H1 (cell line): ENCODE data around the gene CDC42EP5. TPM values are rescaled to one million over a fixed set of nuclear protein-coding genes. Genes with fewer than 3 reads are reported as not detected.

ENCODE experiments used
- CTCF ChIA-PET: fragments of 300-600 bp; sonication (Branson Sonifier 250); formaldehyde crosslinking; loops from one replicate; lab custom pipeline; 2021; ENCODE audit not compliant: partially characterized antibody; lab: Charles Lee
- POLR2A ChIA-PET: fragments of 300-600 bp; sonication (Branson Sonifier 250); formaldehyde crosslinking; loops from one replicate; lab custom pipeline; 2021; ENCODE audit warnings: inconsistent platforms; ENCODE audit not compliant: partially characterized antibody; lab: Charles Lee
- DNase-seq, 2 experiments: peaks; one replicate each; pipeline versions ENCODE4 v3.0.0 to v3.0.0-alpha.2; 2010 to 2022; ENCODE audit warnings: low spot score in 2 of 2, low read depth in 1 of 2, mixed read lengths in 1 of 2
- FAIRE-seq: peaks from 2 replicates; lab custom pipeline; 2011; peaks lifted over from hg19 to GRCh38; lab: Jason Lieb, UNC
- H2AFZ ChIP-seq: 2 replicates; pipeline ENCODE4 v1.8.1; 2012; ENCODE audit warnings: low read length, inconsistent platforms
- H2AK5ac ChIP-seq: 2 replicates; pipeline ENCODE4 v1.6.1; 2013; ENCODE audit warnings: low read depth, low read length
- H2BK120ac ChIP-seq: replicated peaks from 2 replicates; pipeline ENCODE3; 2013; ENCODE audit warnings: low read depth, low read length, inconsistent platforms
- H2BK12ac ChIP-seq: 2 replicates; pipeline ENCODE4 v1.6.1; 2013; ENCODE audit warnings: low read depth, low read length
- H2BK15ac ChIP-seq: 2 replicates; pipeline ENCODE4 v1.6.1; 2013; ENCODE audit warnings: low read length
- H2BK20ac ChIP-seq: 2 replicates; pipeline ENCODE4 v1.6.1; 2013; ENCODE audit warnings: low read length
- H2BK5ac ChIP-seq: 2 replicates; pipeline ENCODE4 v1.6.1; 2013; ENCODE audit warnings: low read depth, low read length
- H3K14ac ChIP-seq: 2 replicates; pipeline ENCODE4 v1.6.1; 2013; ENCODE audit warnings: inconsistent platforms; ENCODE audit not compliant: insufficient read length
- H3K18ac ChIP-seq: 2 replicates; pipeline ENCODE4 v1.6.1; 2013; ENCODE audit warnings: low read length; ENCODE audit errors: extremely low read depth
- H3K23ac ChIP-seq: 2 replicates; pipeline ENCODE4 v1.6.1; 2013; ENCODE audit warnings: inconsistent platforms; ENCODE audit not compliant: insufficient read length
- H3K23me2 ChIP-seq: 2 replicates; pipeline ENCODE4 v1.6.1; 2013; ENCODE audit warnings: low read depth, low read length
- H3K27ac ChIP-seq: 2 replicates; pipeline ENCODE4 v1.6.1; 2011; ENCODE audit warnings: low read depth, low read length, inconsistent platforms
- H3K27me3 ChIP-seq, 4 experiments: replicated peaks in 1 of 4; 1 replicate in 1 of 4; 2 replicates in 3 of 4; pipeline versions ENCODE4 v1.6.1 to v1.8.1; 2011 to 2013; ENCODE audit warnings: low read length in 3 of 4, mild to moderate bottlenecking in 3 of 4, inconsistent platforms in 2 of 4, mixed read lengths in 2 of 4, moderate library complexity in 1 of 4; ENCODE audit not compliant: control insufficient read depth in 3 of 4, insufficient read depth in 3 of 4; ENCODE audit errors: extremely low read depth in 1 of 4
- H3K36me3 ChIP-seq, 4 experiments: 2 replicates each; pipeline versions ENCODE4 v1.6.1 to v1.8.1; 2011 to 2013; ENCODE audit warnings: mild to moderate bottlenecking in 4 of 4, low read length in 3 of 4, moderate library complexity in 2 of 4, control low read depth in 1 of 4, inconsistent platforms in 1 of 4; ENCODE audit not compliant: insufficient read depth in 4 of 4, control insufficient read depth in 2 of 4
- H3K4ac ChIP-seq: replicated peaks from 2 replicates; pipeline ENCODE3; 2013; ENCODE audit warnings: low read length, low read depth, mixed read lengths, inconsistent platforms; ENCODE audit not compliant: insufficient read length
- H3K4me1 ChIP-seq, 4 experiments: replicated peaks in 1 of 4; 1 replicate in 1 of 4; 2 replicates in 3 of 4; pipeline versions ENCODE4 v1.6.1 to v1.8.1; 2011 to 2013; ENCODE audit warnings: low read length in 3 of 4, inconsistent platforms in 2 of 4, mixed read lengths in 1 of 4; ENCODE audit not compliant: insufficient read depth in 4 of 4, control insufficient read depth in 3 of 4
- H3K4me2 ChIP-seq, 2 experiments: 2 replicates each; pipeline versions ENCODE4 v1.6.1 to v1.8.1; 2011 to 2013; ENCODE audit warnings: low read depth in 2 of 2, low read length in 2 of 2, control low read depth in 1 of 2, inconsistent platforms in 1 of 2, mild to moderate bottlenecking in 1 of 2; ENCODE audit not compliant: insufficient read depth in 1 of 2
- H3K4me3 ChIP-seq, 4 experiments: fragments of 200-600, 300-600 bp in 1 of 4; sonication (generic), shearing (Covaris generic), sonication (Bioruptor Twin) in 1 of 4; 2 replicates each; pipeline versions ENCODE4 v1.5.1 to v1.8.1; 2011 to 2016; ENCODE audit warnings: low read length in 4 of 4, low read depth in 3 of 4, control low read depth in 2 of 4, inconsistent platforms in 2 of 4, mild to moderate bottlenecking in 2 of 4, mixed read lengths in 1 of 4, moderate library complexity in 1 of 4; ENCODE audit not compliant: insufficient read depth in 2 of 4; ENCODE audit errors: extremely low read depth in 1 of 4
- H3K56ac ChIP-seq: replicated peaks from 2 replicates; pipeline ENCODE3; 2013; ENCODE audit warnings: low read depth, mild to moderate bottlenecking, mixed read lengths, low read length, inconsistent platforms; ENCODE audit not compliant: insufficient read length
- H3K79me1 ChIP-seq: 2 replicates; pipeline ENCODE4 v1.6.1; 2013; ENCODE audit warnings: low read depth, low read length, control low read depth
- H3K79me2 ChIP-seq, 2 experiments: 2 replicates each; pipeline versions ENCODE4 v1.6.1 to v1.8.1; 2012 to 2013; ENCODE audit warnings: low read length in 2 of 2, mild to moderate bottlenecking in 2 of 2, inconsistent platforms in 1 of 2; ENCODE audit not compliant: insufficient read depth in 2 of 2, control insufficient read depth in 1 of 2
- H3K9ac ChIP-seq, 4 experiments: replicated peaks in 1 of 4; 1 replicate in 1 of 4; 2 replicates in 3 of 4; pipeline versions ENCODE4 v1.6.1 to v1.8.1; 2011 to 2013; ENCODE audit warnings: low read depth in 3 of 4, low read length in 3 of 4, control low read depth in 2 of 4, mild to moderate bottlenecking in 2 of 4, moderate library complexity in 2 of 4, inconsistent platforms in 1 of 4; ENCODE audit errors: extremely low read depth in 1 of 4
- H3K9me3 ChIP-seq, 2 experiments: 2 replicates each; pipeline versions ENCODE4 v1.6.1 to v1.8.1; 2012 to 2013; ENCODE audit warnings: mild to moderate bottlenecking in 2 of 2, moderate library complexity in 2 of 2, control low read depth in 1 of 2, inconsistent platforms in 1 of 2, low read depth in 1 of 2, low read length in 1 of 2, mixed read lengths in 1 of 2; ENCODE audit not compliant: insufficient read depth in 2 of 2
- H4K20me1 ChIP-seq, 2 experiments: replicated peaks in 1 of 2; 2 replicates each; pipeline versions ENCODE3 to v1.8.1; 2011 to 2013; ENCODE audit warnings: inconsistent platforms in 2 of 2, low read length in 2 of 2, mild to moderate bottlenecking in 1 of 2; ENCODE audit not compliant: insufficient read depth in 2 of 2, control insufficient read depth in 1 of 2
- H4K5ac ChIP-seq: 2 replicates; pipeline ENCODE4 v1.6.1; 2013; ENCODE audit warnings: low read length, low read depth, mixed read lengths, inconsistent platforms; ENCODE audit not compliant: insufficient read length
- H4K8ac ChIP-seq: 2 replicates; pipeline ENCODE4 v1.8.0; 2013; ENCODE audit warnings: mild to moderate bottlenecking, moderate library complexity, low read length, inconsistent platforms; ENCODE audit not compliant: insufficient read depth; ENCODE audit errors: extremely low read depth
- H4K91ac ChIP-seq: replicated peaks from 2 replicates; pipeline ENCODE3; 2013; ENCODE audit warnings: low read length, mixed read lengths, inconsistent platforms; ENCODE audit not compliant: insufficient read length
- CREB1 ChIP-seq: IDR thresholded peaks from 2 replicates; pipeline ENCODE4 v1.6.1; 2012; ENCODE audit warnings: inconsistent platforms
- CTCF ChIP-seq, 3 experiments: IDR thresholded peaks; 1 replicate in 2 of 3; 2 replicates in 1 of 3; pipeline versions ENCODE4 v1.5.1 to v1.6.1; 2011; ENCODE audit warnings: low read length in 3 of 3, mild to moderate bottlenecking in 3 of 3, inconsistent platforms in 2 of 3, low read depth in 1 of 3, moderate library complexity in 1 of 3; ENCODE audit not compliant: insufficient read depth in 1 of 3; ENCODE audit errors: control extremely low read depth in 1 of 3
- E2F6 ChIP-seq: IDR thresholded peaks from 2 replicates; pipeline ENCODE4 v1.6.1; 2012; ENCODE audit warnings: inconsistent platforms
- KDM1A ChIP-seq: fragments of 200-600, 300-600 bp; sonication (generic); IDR thresholded peaks from 2 replicates; pipeline ENCODE4 v1.7.1; 2016; ENCODE audit warnings: mild to moderate bottlenecking, low read length, borderline replicate concordance
- SP4 ChIP-seq: IDR thresholded peaks from 2 replicates; pipeline ENCODE4 v1.6.1; 2012; ENCODE audit warnings: low read length, inconsistent platforms
- TAF1 ChIP-seq: IDR thresholded peaks from 2 replicates; pipeline ENCODE4 v1.6.1; 2011; ENCODE audit warnings: mild to moderate bottlenecking, low read depth, low read length
- WGBS, 2 experiments: shearing (Covaris generic) in 1 of 2; methylation state at CpG; one replicate each; pipeline versions ENCODE4 v1.1.6 to v1.1.7; 2013 to 2015; ENCODE audit warnings: low lambda C conversion rate in 2 of 2, mixed read lengths in 2 of 2, inconsistent platforms in 1 of 2, low coverage in 1 of 2, missing lambda C conversion rate in 1 of 2; ENCODE audit not compliant: insufficient replicate concordance in 2 of 2, insufficient coverage in 1 of 2, insufficient read length in 1 of 2; ENCODE audit errors: extremely low coverage in 1 of 2, missing lambda C conversion rate in 1 of 2; 5-methylcytosine and 5-hydroxymethylcytosine counted together
- polyA plus RNA-seq, 7 experiments: library from polyadenylated mRNA; depleted of rRNA in 3 of 7; stranded (reverse) in 5 of 7; unstranded in 2 of 7; fragments of >200 nt in 5 of 7; fragments of 200-250 nt in 2 of 7; gene quantifications; 1 replicate in 5 of 7; 2 replicates in 1 of 7; 4 replicates in 1 of 7; pipeline versions ENCODE4 v1.2.1 to v1.2.3, GENCODE V29; 2011 to 2013; ENCODE audit warnings: missing spikeins in 2 of 7, mixed read lengths in 2 of 7
- total RNA-seq: library from RNA; stranded (reverse); fragmentation: NEBNext Ultra II Directional; extraction: Animal tissue kit (Norgen Biotek cat#: 25700); gene quantifications from 2 replicates; pipeline ENCODE4 v1.2.1, GENCODE V29; 2021
- TF ChIP-seq, protein P1 (sequence below): IDR thresholded peaks from 2 replicates; pipeline ENCODE4 v1.6.1; 2011; ENCODE audit warnings: low read depth, mild to moderate bottlenecking, low read length; ENCODE audit not compliant: insufficient read depth

The CDC42EP5 gene
- total and polyA plus RNA-seq, 2 of the 8 experiments (the other 6 are each of a cell fraction or from before 2014, with no cell fraction given): 1.8 to 2.1 TPM

- Histone ChIP-seq H2AK5ac (no peak overlapping the region), H3K18ac (no peak overlapping the region), H3K27me3 (peaks cover 0 to 3% (median 1%) of the 10 kb centered on the region in 4 experiments; a peak in 2 of 7 replicates), H3K14ac (no peak overlapping the region), H3K4me1 (peaks cover 15 to 35% (median 21%) of the 10 kb centered on the region in 4 experiments), H4K5ac (no peak overlapping the region), H3K4me3 (no peak overlapping the region), H2BK20ac (no peak overlapping the region), H3K27ac (no peak overlapping the region), H2BK12ac (no peak overlapping the region), H3K23me2 (peaks cover 3% of the 10 kb centered on the region; the same call in 1 of the 2 replicates), H3K79me2 (no peaks in the 10 kb centered on the region), H2BK15ac (no peak overlapping the region), H3K36me3 (peaks cover 2 to 20% (median 3%) of the 10 kb centered on the region in 4 experiments; a peak in 7 of 8 replicates), H3K4me2 (no peak overlapping the region), H2BK120ac (no peak overlapping the region), H4K91ac (no peak overlapping the region), H2AFZ (no peak overlapping the region), H3K56ac (no peak overlapping the region), H3K9ac (no peak overlapping the region), H3K4ac (no peak overlapping the region), H4K20me1 (peaks cover 0 to 7% of the 10 kb centered on the region in 2 experiments), H4K8ac (no peak overlapping the region; the same call in 1 of the 2 replicates), H2BK5ac (no peak overlapping the region), H3K23ac (no peak overlapping the region), H3K9me3 (no peaks in the 10 kb centered on the region), H3K79me1 (peaks cover 5% of the 10 kb centered on the region; the same call in 1 of the 2 replicates)
- DNase-seq: no peak
- FAIRE-seq: no peak
- 94% methylated on average over 14 of the region's 14 CpGs; no CpG with 5 or more reads in 1 of the 2 experiments for whole genome bisulfite sequencing, 2 experiments
- no peak for TF ChIP-seq SP4
- TF ChIP-seq KDM1A: no peak
- TF ChIP-seq CTCF (IDR thresholded peaks at IDR 0.05; ENCODE audit: control extremely low read depth in 1 of 3, insufficient read depth in 1 of 3, low read depth in 1 of 3, low read length in 3 of 3): no peak
- TF ChIP-seq TAF1: no peak
- TF ChIP-seq CREB1: no peak
- no peak for TF ChIP-seq E2F6
- TF ChIP-seq, protein P1, sequence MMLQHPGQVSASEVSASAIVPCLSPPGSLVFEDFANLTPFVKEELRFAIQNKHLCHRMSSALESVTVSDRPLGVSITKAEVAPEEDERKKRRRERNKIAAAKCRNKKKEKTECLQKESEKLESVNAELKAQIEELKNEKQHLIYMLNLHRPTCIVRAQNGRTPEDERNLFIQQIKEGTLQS: no peak
- ChIA-PET POLR2A (interaction anchor here (1.2 to 1.7 kb wide), 3 partner anchors 12 to 97 kb away, joined by 3 to 6 read pairs (median 3); no protein-coding TSS in a partner anchor), CTCF (interaction anchor here (1.4 to 7.2 kb wide), 4 partner anchors 9 to 1247 kb away, joined by 3 to 39 read pairs (median 14); partner anchors contain the start of gene TTYH1)
These were observed 48.9 kb downstream of the CDC42EP5 start for GRCh38 chr19:54424201-54424600.
